ENCODE measurements around the gene PET100.

The PET100 gene

GRCh38 chr19:7679771-7680605 is 50.4 kb downstream of the PET100 start:
- DNase-seq (ENCODE audit: low read depth) = no peak

GRCh38 chr19:7680606-7681339 is 51.2 kb downstream of the PET100 start, which contains the start of gene TRAPPC5:
TRAPPC5 (plus strand) TSS chr19:7680833; CDS start chr19:7682254, 1,421 bp downstream.
- peak; percentile 81 for DNase-seq (ENCODE audit: low read depth)

Measured in activated T-cell treated with anti-CD3 and anti-CD28 coated beads for 1 hour (primary cell).